IgD-negative memory B cell (primary cell): Measurements from ENCODE around the gene CS. TPM values are rescaled to one million over a fixed set of nuclear protein-coding genes. Genes with fewer than 3 reads are reported as not detected.

Source experiments
- H3K27ac Mint-ChIP-seq, 3 donors: one replicate each; pipeline ENCODE4 v1.8.0; 2020 to 2022; ENCODE audit warnings: mild to moderate bottlenecking in 3 of 3, mixed read lengths in 3 of 3, moderate library complexity in 1 of 3
- H3K27me3 Mint-ChIP-seq: one replicate; pipeline ENCODE4 v1.8.0; 2021; ENCODE audit warnings: mixed read lengths
- H3K36me3 Mint-ChIP-seq: one replicate; pipeline ENCODE4 v1.8.0; 2020; ENCODE audit warnings: mild to moderate bottlenecking, mixed read lengths
- H3K4me1 Mint-ChIP-seq, 3 donors: one replicate each; pipeline ENCODE4 v1.8.0; 2020 to 2022; ENCODE audit warnings: mixed read lengths in 3 of 3, mild to moderate bottlenecking in 1 of 3
- H3K4me3 Mint-ChIP-seq, 4 donors: one replicate each; pipeline ENCODE4 v1.8.0; 2020 to 2022; ENCODE audit warnings: mild to moderate bottlenecking in 4 of 4, mixed read lengths in 4 of 4, moderate library complexity in 3 of 4
- H3K9me3 Mint-ChIP-seq, 3 donors: one replicate each; pipeline ENCODE4 v1.8.0; 2020 to 2021; ENCODE audit warnings: mixed read lengths in 3 of 3, mild to moderate bottlenecking in 1 of 3
- polyA plus RNA-seq: library from polyadenylated mRNA; unstranded; fragments of 300-500 nt; fragmentation: Illumina TruSeq; gene quantifications from one replicate; pipeline ENCODE4 v1.2.3, GENCODE V29; 2021

CS gene
- polyA plus RNA-seq, 1 donor from 2014 or later = 79.3 TPM

DNA sequence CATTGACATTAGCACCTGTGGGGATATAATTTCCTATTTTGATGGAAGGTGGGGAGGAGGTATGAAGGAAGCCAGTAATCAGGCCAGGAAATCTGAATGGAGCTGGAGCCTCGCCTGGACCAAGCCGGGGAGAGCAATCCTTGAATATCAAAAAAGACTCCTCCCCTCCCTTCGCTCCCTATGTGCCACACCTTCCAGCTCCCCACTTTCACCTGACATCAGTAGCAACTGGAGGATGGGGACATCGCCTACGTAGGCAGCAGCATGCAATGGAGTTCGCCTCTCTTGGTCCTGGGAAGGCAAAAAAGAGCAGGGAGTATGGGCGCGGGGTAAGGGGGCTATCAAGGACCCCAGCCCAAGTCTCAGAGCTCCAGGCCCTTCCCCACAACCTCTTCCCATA, 43.1 kb downstream of the CS start:
- peak overlapping the region in 2 of 3 donors; percentile 79 to 85 for H3K27ac Mint-ChIP-seq
- H3K4me3 Mint-ChIP-seq = peak overlapping the region; percentile 74 to 95 (median 85)
- no peaks in the 10 kb centered on the region for H3K27me3 Mint-ChIP-seq
- peaks cover 4% of the 10 kb centered on the region for H3K36me3 Mint-ChIP-seq
- H3K4me1 Mint-ChIP-seq = peaks cover 6 to 14% (median 14%) of the 10 kb centered on the region in 3 donors
- H3K9me3 Mint-ChIP-seq = no peaks in the 10 kb centered on the region

DNA sequence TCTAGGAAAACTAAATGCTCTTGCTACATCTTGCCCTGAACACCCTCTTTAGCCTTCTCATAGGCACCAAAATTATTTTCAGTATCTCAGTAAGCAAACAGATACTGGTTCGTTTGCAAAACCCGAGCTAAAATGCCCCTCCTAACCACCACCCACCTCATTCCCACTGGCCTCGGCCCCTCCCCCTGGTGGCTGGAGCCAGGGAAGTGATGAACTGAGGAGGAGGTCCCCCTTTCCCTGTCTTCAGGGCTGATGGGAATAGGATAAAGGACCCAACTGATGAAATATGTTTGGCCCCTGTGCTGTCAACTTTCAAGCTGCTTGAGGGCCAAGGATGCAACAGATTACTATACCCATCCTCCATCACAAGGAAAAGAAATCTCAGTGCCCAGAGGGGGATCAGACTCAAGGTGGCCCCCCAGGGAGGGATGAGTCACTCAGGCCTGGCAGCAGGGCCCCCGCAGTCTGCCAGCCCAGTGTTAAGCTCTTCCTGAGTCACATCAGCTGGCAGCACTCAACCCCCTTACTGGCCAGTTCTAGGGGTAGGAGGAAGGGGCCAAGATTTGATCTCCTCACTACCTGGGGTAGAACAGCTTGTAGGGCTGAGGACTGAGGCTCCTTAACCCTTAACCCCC, 43.7 kb downstream of the CS start:
- H3K27me3 Mint-ChIP-seq = no peaks in the 10 kb centered on the region
- peak overlapping the region in 3 of 4 donors; percentile 11 to 81 (median 74) for H3K4me3 Mint-ChIP-seq
- H3K9me3 Mint-ChIP-seq = no peaks in the 10 kb centered on the region
- H3K36me3 Mint-ChIP-seq = peaks cover 4% of the 10 kb centered on the region
- H3K4me1 Mint-ChIP-seq = peaks cover 6 to 14% (median 14%) of the 10 kb centered on the region in 3 donors
- H3K27ac Mint-ChIP-seq = peak overlapping the region in 2 of 3 donors; percentile 79 to 85

GRCh38 chr12:56255671-56256070, 44.5 kb downstream of the CS start:
- no peaks in the 10 kb centered on the region for H3K27me3 Mint-ChIP-seq
- peaks cover 6 to 14% (median 14%) of the 10 kb centered on the region in 3 donors for H3K4me1 Mint-ChIP-seq
- H3K27ac Mint-ChIP-seq = peak overlapping the region in 1 of 3 donors; percentile 65
- H3K9me3 Mint-ChIP-seq = no peaks in the 10 kb centered on the region
- peak overlapping the region in 2 of 4 donors; percentile 70 to 74 for H3K4me3 Mint-ChIP-seq
- peaks cover 4% of the 10 kb centered on the region for H3K36me3 Mint-ChIP-seq

- Mint-ChIP-seq H3K27ac (no peak overlapping the region), H3K36me3 (peaks cover 6% of the 10 kb centered on the region), H3K9me3 (no peaks in the 10 kb centered on the region), H3K4me1 (peaks cover 0 to 8% (median 7%) of the 10 kb centered on the region in 3 donors), H3K4me3 (peak overlapping the region in 1 of 4 donors; percentile 16), H3K27me3 (no peaks in the 10 kb centered on the region)
Measured at GRCh38 chr12:56253091-56253490, 47.0 kb downstream of the CS start.

GRCh38 chr12:56252649-56253048, 47.5 kb downstream of the CS start:
- no peak overlapping the region for H3K27ac Mint-ChIP-seq
- peaks cover 0 to 8% (median 7%) of the 10 kb centered on the region in 3 donors for H3K4me1 Mint-ChIP-seq
- no peak overlapping the region for H3K4me3 Mint-ChIP-seq
- no peaks in the 10 kb centered on the region for H3K9me3 Mint-ChIP-seq
- H3K27me3 Mint-ChIP-seq = no peaks in the 10 kb centered on the region
- peaks cover 8% of the 10 kb centered on the region for H3K36me3 Mint-ChIP-seq

DNA sequence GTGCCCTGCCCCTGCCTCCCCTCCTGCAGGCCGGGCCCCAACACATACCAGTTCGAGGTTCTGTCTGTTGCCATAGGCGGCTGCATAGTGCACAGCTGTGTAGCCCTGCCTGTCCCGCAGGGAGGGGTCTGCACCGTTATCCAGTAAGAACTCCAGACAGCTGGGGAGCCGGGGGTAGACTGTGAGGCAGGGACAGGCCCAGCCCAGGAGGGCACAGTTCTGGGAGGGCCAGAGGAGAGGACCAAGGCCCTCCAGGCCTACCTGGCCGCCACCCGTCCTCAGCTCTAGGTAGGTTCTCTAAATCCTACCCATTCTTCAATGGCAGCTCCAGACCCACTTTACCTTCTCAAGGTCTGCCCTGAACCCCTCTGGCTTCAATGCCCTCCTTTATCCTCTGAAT, 51.4 kb downstream of the CS start:
- H3K27ac Mint-ChIP-seq = peak overlapping the region in 1 of 3 donors; percentile 16
- H3K36me3 Mint-ChIP-seq = peaks cover 7% of the 10 kb centered on the region
- H3K4me3 Mint-ChIP-seq = no peak overlapping the region
- no peaks in the 10 kb centered on the region for H3K27me3 Mint-ChIP-seq
- peaks cover 0 to 2% (median 0%) of the 10 kb centered on the region in 3 donors for H3K4me1 Mint-ChIP-seq
- no peaks in the 10 kb centered on the region for H3K9me3 Mint-ChIP-seq

DNA sequence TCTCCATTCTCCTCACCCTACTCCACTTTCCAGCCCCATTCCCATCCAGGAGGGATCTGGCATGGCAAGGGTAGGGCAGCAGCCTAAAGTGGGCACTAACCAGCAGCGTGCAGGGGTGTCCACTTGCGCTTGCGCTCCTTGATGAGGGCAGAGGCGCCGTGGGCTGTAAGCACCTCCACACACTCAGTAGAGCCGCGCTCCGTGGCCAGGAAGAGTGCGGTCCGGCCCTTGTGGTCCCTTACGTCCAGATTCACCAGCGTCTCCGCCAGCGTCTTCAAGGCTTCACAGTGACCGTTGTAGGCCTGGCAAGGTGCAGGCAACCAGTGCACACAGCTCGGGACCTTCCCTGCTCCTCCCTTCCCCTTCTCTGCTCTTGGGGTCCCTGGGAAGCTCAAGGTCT, 52.2 kb downstream of the CS start:
- H3K9me3 Mint-ChIP-seq = no peaks in the 10 kb centered on the region
- H3K27ac Mint-ChIP-seq = no peak overlapping the region
- no peaks in the 10 kb centered on the region for H3K27me3 Mint-ChIP-seq
- H3K4me1 Mint-ChIP-seq = peaks cover 0 to 4% (median 0%) of the 10 kb centered on the region in 3 donors
- H3K4me3 Mint-ChIP-seq = no peak overlapping the region
- H3K36me3 Mint-ChIP-seq = peaks cover 7% of the 10 kb centered on the region

DNA sequence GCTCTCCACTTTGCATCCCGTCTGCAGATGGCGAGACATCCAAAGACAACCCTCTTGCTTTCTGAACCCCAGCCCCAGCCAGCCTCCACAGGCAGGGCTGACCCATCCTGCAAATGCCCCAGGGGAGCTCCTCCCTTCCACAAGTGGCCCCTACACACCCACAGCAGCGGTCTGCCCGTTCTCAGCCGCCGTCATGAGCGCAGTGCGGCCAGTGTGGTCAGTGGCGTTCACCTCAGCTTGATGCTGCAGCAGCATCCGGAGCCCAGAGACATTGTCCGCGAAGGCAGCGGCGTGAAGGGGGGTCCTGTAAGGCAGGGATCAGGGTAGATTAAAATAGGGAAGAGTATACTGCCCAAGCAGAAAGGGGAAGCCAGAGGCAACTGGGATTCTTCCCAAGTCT, 55.6 kb downstream of the CS start:
- peaks cover 7 to 16% (median 10%) of the 10 kb centered on the region in 3 donors for H3K4me1 Mint-ChIP-seq
- H3K36me3 Mint-ChIP-seq = peaks cover 7% of the 10 kb centered on the region
- H3K4me3 Mint-ChIP-seq = no peak overlapping the region
- H3K9me3 Mint-ChIP-seq = no peaks in the 10 kb centered on the region
- no peaks in the 10 kb centered on the region for H3K27me3 Mint-ChIP-seq
- H3K27ac Mint-ChIP-seq = no peak overlapping the region

DNA sequence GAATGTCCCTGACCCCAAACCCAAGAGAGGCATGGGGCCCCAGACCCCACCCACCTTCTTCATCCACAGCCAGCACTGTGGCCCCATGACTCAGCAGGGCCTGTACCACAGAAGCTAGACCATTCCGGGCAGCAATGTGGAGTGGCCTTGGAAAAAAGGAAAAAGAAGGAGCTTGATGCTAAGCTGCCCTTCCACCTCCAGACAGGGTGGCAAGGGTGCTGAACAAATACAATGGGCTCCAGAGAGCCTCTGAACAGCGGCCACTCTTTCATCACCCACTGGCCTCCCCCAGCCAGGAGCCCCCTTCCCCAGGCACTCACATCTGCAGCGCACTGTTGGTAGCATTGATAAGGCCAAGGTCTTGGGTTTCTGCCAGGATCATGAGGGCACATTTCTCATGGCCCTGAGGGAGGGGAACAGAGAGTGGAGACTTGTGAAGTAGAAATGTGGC, 56.4 kb downstream of the CS start:
- Mint-ChIP-seq H3K36me3 (peaks cover 7% of the 10 kb centered on the region), H3K4me1 (peaks cover 7 to 16% (median 10%) of the 10 kb centered on the region in 3 donors), H3K27ac (no peak overlapping the region), H3K4me3 (no peak overlapping the region), H3K27me3 (no peaks in the 10 kb centered on the region), H3K9me3 (no peaks in the 10 kb centered on the region)

GRCh38 chr12:56242986-56243385, 57.1 kb downstream of the CS start:
- Mint-ChIP-seq H3K27me3 (no peaks in the 10 kb centered on the region), H3K36me3 (peaks cover 7% of the 10 kb centered on the region), H3K4me3 (peak overlapping the region in 1 of 4 donors; percentile 17), H3K4me1 (peaks cover 7 to 16% (median 10%) of the 10 kb centered on the region in 3 donors), H3K9me3 (no peaks in the 10 kb centered on the region), H3K27ac (no peak overlapping the region)

- Mint-ChIP-seq H3K9me3 (no peaks in the 10 kb centered on the region), H3K27ac (peak overlapping the region; percentile 74 to 90 (median 76)), H3K4me3 (peak overlapping the region in 2 of 4 donors; percentile 57 to 73), H3K4me1 (peaks cover 7 to 16% (median 10%) of the 10 kb centered on the region in 3 donors), H3K27me3 (no peaks in the 10 kb centered on the region), H3K36me3 (peaks cover 2% of the 10 kb centered on the region)
Measured at GRCh38 chr12:56241424-56242303, 58.5 kb downstream of the CS start.

GRCh38 chr12:56237552-56237951, 62.6 kb downstream of the CS start:
- peaks cover 7 to 12% (median 9%) of the 10 kb centered on the region in 3 donors for H3K4me1 Mint-ChIP-seq
- H3K4me3 Mint-ChIP-seq = no peak overlapping the region
- H3K27me3 Mint-ChIP-seq = no peaks in the 10 kb centered on the region
- H3K36me3 Mint-ChIP-seq = peaks cover 2% of the 10 kb centered on the region
- H3K9me3 Mint-ChIP-seq = no peaks in the 10 kb centered on the region
- no peak overlapping the region for H3K27ac Mint-ChIP-seq

- Mint-ChIP-seq H3K4me1 (peaks cover 3 to 7% (median 3%) of the 10 kb centered on the region in 3 donors), H3K27ac (no peak overlapping the region), H3K36me3 (peaks cover 2% of the 10 kb centered on the region), H3K27me3 (no peaks in the 10 kb centered on the region), H3K9me3 (no peaks in the 10 kb centered on the region), H3K4me3 (no peak overlapping the region)
Measured at GRCh38 chr12:56236985-56237384, 63.1 kb downstream of the CS start.

GRCh38 chr12:56236091-56236490, 64.0 kb downstream of the CS start:
- Mint-ChIP-seq H3K27me3 (no peaks in the 10 kb centered on the region), H3K4me1 (peaks cover 0 to 2% (median 0%) of the 10 kb centered on the region in 3 donors), H3K27ac (no peak overlapping the region), H3K36me3 (peaks cover 2% of the 10 kb centered on the region), H3K9me3 (no peaks in the 10 kb centered on the region), H3K4me3 (no peak overlapping the region)

DNA sequence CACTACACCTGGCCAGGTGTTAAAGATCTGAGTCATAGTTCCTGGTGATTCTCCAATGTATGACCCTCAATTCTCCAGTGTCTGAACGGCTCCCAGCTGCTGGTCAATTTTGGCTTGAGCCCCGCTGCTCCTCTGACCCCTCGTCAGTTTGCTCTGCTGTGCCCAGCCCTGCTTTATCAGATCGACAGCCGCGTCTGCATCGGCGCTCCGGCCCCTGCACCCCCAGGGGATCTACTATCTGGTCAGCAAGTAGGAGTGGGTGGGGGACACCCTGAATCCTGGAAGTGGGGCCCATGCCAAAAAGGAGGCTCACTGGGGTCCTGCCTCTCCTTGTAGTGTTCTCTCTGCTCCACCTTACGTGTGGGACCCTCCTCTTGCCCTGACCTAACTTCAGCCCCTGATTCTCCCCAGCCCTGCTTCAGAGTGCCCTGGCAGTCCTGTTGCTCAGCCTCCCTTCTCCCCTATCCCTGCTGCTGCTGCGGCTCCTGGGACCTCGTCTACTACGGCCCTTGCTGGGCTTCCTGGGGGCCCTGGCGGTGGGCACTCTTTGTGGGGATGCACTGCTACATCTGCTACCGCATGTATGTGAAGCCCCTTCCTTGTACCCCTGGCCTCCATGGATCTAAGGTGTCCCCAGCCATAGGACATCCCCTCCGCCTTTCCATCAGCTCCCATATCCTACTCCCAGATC, 65.2 kb downstream of the CS start:
- H3K4me3 Mint-ChIP-seq = no peak overlapping the region

More for the DNA sequence above, 65.2 kb downstream of the CS start:
- H3K27ac Mint-ChIP-seq = no peak overlapping the region
- H3K27me3 Mint-ChIP-seq = no peaks in the 10 kb centered on the region
- H3K4me1 Mint-ChIP-seq = peaks cover 0 to 2% (median 0%) of the 10 kb centered on the region in 3 donors
- peaks cover 2% of the 10 kb centered on the region for H3K36me3 Mint-ChIP-seq
- H3K9me3 Mint-ChIP-seq = no peaks in the 10 kb centered on the region
